Ovary (tissue), 9 donors: ENCODE data around the gene BGN. TPM values are rescaled to one million over a fixed set of nuclear protein-coding genes. Genes with fewer than 3 reads are reported as not detected.

ENCODE experiments used
- DNase-seq, 5 donors: peaks; one replicate each; pipeline ENCODE4 v3.0.0-alpha.2; 2019 to 2020
- H3K27ac ChIP-seq, 2 donors: fragments of 200-600 bp; one replicate each; pipeline versions ENCODE4 v1.5.1 to v1.8.0; 2019 to 2022
- H3K27me3 ChIP-seq: fragments of 200-600 bp; one replicate; pipeline ENCODE4 v1.8.0; 2022
- H3K36me3 ChIP-seq: fragments of 200-600 bp; sonication (generic); one replicate; pipeline ENCODE4 v1.5.1; 2019
- H3K4me1 ChIP-seq: one replicate; pipeline ENCODE4 v1.8.1; 2013; ENCODE audit warnings: mild to moderate bottlenecking, moderate library complexity; ENCODE audit not compliant: insufficient read depth
- H3K4me3 ChIP-seq: fragments of 200-600 bp; sonication (generic); one replicate; pipeline ENCODE4 v1.5.1; 2017
- H3K9me3 ChIP-seq, 2 donors: fragments of 200-600 bp in 1 of 2; sonication (generic) in 1 of 2; one replicate each; pipeline versions ENCODE4 v1.5.1 to v1.8.1; 2013 to 2019; ENCODE audit warnings: mild to moderate bottlenecking in 1 of 2, moderate library complexity in 1 of 2
- EP300 ChIP-seq: sonication (generic); formaldehyde crosslinking; IDR thresholded peaks from one replicate; pipeline ENCODE4 v1.6.1; 2017; ENCODE audit warnings: antibody characterized with exemption
- POLR2A ChIP-seq: fragments of 450-650 bp; IDR thresholded peaks from one replicate; pipeline ENCODE4 v1.6.1; 2017; ENCODE audit warnings: antibody characterized with exemption, mild to moderate bottlenecking, moderate library complexity
- WGBS, 3 donors: extraction: QIAGEN DNeasy Blood & Tissue Kit in 1 of 3; methylation state at CpG; one replicate each; pipeline versions ENCODE4 v1.1.5 to v1.1.7; 2013 to 2017; 5-methylcytosine and 5-hydroxymethylcytosine counted together
- intact Hi-C, 4 donors: fragments of 100-400 bp; cut with DNase I; formaldehyde crosslinking; loops; one replicate each; pipeline versions ENCODE4 v1.11.0 to v1.15.1; 2022 to 2023
- polyA plus RNA-seq, 2 donors: library from polyadenylated mRNA; stranded (reverse); fragments of 200-250 nt in 1 of 2; fragments of 350-450 nt in 1 of 2; fragmentation: Illumina TruSeq in 1 of 2; extraction: RNeasy Lipid Tissue Mini Kit (QIAGEN cat#74804) in 1 of 2; gene quantifications; one replicate each; pipeline ENCODE4 v1.2.3, GENCODE V29; 2013 to 2014
- total RNA-seq, 7 donors: library from RNA; depleted of rRNA in 2 of 7; stranded (reverse); fragments of >200 nt in 2 of 7; fragmentation: NEBNext Ultra II Directional in 3 of 7; extraction: Animal tissue kit (Norgen Biotek cat#: 25700) in 3 of 7; gene quantifications; one replicate each; pipeline versions ENCODE4 v1.1.0 to v1.2.4, GENCODE V29; 2016 to 2023
- TF ChIP-seq, protein P1 (sequence below), 3 donors: fragments of 450-650 bp in 2 of 3; fragments of 200-600 bp in 1 of 3; IDR thresholded peaks; one replicate each; pipeline versions ENCODE4 v1.5.1 to v1.8.0; 2016 to 2022; ENCODE audit warnings: antibody characterized with exemption in 3 of 3, mild to moderate bottlenecking in 1 of 3
- donor health status: DM: no; HTN: no; CAD: no; lungs with moderate emphysema.
- donor health status: DM: no; HTN: no; CAD: no.
- donor health status: Bipolar disorder and iron deficiency.
- donor health status: DM: yes; HTN: yes; CAD: no.
- donor health status: DM: no; HTN: no; CAD: no.
- donor health status: DM: yes; HTN: yes; CAD: no.

BGN gene
- total and polyA plus RNA-seq, 9 donors: 10.0 to 81.7 (median 48.5) TPM

DNA sequence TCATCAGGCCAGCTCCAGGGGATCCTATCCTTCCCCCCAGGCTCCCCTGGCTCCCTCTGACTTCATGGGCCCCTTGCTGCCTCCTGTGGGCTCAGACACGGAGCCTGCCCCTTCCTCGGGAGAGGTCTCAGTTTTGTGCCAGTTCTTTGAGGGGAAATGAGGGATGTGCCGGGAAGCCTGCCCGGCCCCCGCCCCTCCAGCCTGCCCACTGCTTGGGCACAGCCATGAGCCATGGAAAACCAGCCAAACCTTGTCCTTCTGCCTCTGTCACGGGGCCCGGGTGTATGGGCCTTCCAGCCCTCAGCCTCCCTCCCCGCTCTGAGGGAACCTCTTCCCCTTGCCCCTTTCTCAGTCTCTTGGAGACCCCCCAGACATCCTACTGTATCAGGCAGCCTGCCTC, 6.8 kb downstream of the BGN start:
- intact Hi-C loops: loop anchor here in 1 of 4 donors (10.0 kb wide), 1 partner anchor 467 kb away; no protein-coding TSS in a partner anchor
- TF ChIP-seq POLR2A (no peak), EP300 (no peak)
- TF ChIP-seq, protein P1, sequence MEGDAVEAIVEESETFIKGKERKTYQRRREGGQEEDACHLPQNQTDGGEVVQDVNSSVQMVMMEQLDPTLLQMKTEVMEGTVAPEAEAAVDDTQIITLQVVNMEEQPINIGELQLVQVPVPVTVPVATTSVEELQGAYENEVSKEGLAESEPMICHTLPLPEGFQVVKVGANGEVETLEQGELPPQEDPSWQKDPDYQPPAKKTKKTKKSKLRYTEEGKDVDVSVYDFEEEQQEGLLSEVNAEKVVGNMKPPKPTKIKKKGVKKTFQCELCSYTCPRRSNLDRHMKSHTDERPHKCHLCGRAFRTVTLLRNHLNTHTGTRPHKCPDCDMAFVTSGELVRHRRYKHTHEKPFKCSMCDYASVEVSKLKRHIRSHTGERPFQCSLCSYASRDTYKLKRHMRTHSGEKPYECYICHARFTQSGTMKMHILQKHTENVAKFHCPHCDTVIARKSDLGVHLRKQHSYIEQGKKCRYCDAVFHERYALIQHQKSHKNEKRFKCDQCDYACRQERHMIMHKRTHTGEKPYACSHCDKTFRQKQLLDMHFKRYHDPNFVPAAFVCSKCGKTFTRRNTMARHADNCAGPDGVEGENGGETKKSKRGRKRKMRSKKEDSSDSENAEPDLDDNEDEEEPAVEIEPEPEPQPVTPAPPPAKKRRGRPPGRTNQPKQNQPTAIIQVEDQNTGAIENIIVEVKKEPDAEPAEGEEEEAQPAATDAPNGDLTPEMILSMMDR (IDR thresholded peaks at IDR 0.05): no peak
- Histone ChIP-seq H3K4me1 (no peaks in the 10 kb centered on the region), H3K27ac (no peak overlapping the region), H3K36me3 (no peaks in the 10 kb centered on the region), H3K9me3 (no peaks in the 10 kb centered on the region), H3K4me3 (no peak overlapping the region), H3K27me3 (no peaks in the 10 kb centered on the region)
- no peak for DNase-seq
- WGBS, 3 donors: 80 to 89% (median 88%) methylated on average over 8 of the region's 8 CpGs

DNA sequence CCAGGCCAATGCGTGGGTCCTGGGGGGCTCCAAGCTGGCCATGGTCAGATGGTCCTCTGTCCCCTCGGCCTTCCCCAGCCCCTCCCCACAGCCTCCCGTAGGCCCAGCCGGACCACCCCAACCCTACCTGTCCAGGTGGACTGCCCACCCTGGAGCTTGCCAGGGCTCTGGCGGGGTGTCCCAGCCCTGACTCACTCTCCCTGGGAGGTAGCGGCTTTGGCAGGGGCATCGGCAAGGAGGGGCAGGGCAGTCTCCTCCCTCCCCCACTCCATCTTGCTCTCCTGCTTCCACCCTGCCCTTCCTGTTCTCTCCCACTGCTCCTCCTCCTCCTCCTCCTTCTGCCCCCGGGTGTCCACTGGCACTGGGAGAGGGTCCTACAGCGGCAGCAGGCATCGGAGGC, 7.4 kb downstream of the BGN start:
- no peaks in the 10 kb centered on the region for H3K27me3 ChIP-seq
- H3K27ac ChIP-seq: no peak overlapping the region
- no peaks in the 10 kb centered on the region for H3K9me3 ChIP-seq
- no peaks in the 10 kb centered on the region for H3K4me1 ChIP-seq
- DNase-seq: no peak
- TF ChIP-seq EP300 (no peak), POLR2A (no peak)
- TF ChIP-seq, protein P1 (IDR thresholded peaks at IDR 0.05): no peak
- no peaks in the 10 kb centered on the region for H3K36me3 ChIP-seq
- intact Hi-C loops: loop anchor here in 1 of 4 donors (10.0 kb wide), 1 partner anchor 467 kb away; no protein-coding TSS in a partner anchor
- H3K4me3 ChIP-seq: no peak overlapping the region
- 79 to 89% (median 80%) methylated on average over 9 to 10 of the region's 10 CpGs for WGBS, 3 donors

DNA sequence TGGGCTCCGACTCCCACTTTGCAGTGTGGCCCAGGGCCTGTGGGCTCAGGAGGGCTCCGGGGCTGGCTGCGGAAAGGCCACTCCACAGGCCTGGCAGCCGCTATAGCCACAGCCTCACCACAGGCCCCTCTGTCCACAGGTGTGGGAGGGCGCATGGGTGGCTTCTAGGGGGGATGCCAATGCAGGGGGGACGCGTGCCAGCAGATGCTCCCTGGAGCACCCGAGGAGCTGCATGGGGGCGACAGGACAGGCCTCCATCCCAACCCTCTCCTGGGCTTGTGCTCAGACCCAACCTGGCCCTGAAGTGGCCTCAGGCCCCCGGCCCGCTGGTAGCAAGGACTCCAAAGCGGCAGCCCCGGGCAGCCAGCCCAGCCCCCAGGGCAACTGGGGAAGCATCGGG, 8.0 kb downstream of the BGN start:
- intact Hi-C loops: loop anchor here in 1 of 4 donors (10.0 kb wide), 1 partner anchor 468 kb away; no protein-coding TSS in a partner anchor
- Histone ChIP-seq H3K27me3 (no peaks in the 10 kb centered on the region), H3K4me3 (no peak overlapping the region), H3K36me3 (no peaks in the 10 kb centered on the region), H3K9me3 (no peaks in the 10 kb centered on the region), H3K27ac (no peak overlapping the region), H3K4me1 (no peaks in the 10 kb centered on the region)
- 81 to 91% (median 86%) methylated on average over 14 of the region's 14 CpGs for WGBS, 3 donors
- DNase-seq: no peak
- TF ChIP-seq, protein P1 (IDR thresholded peaks at IDR 0.05): no peak
- TF ChIP-seq EP300 (no peak), POLR2A (no peak)

DNA sequence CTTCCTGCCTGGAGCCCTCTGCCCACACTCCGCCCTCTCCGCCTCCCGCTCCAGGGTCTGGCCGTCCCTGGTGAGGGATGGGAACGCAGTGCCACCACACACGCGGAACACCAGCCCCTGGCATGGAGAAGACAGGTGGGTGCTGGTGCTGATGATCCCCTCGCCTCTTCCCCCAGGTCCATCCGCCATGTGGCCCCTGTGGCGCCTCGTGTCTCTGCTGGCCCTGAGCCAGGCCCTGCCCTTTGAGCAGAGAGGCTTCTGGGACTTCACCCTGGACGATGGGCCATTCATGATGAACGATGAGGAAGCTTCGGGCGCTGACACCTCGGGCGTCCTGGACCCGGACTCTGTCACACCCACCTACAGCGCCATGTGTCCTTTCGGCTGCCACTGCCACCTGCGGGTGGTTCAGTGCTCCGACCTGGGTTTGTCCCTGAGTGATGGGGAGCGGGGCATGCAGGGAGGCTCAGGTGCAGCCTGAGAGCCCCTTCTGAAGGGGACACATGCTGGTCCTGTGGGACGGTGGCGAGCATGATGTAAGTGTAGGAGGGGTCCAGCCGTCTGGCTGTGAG, 9.8 kb downstream of the BGN start:
- no peak overlapping the region for H3K27ac ChIP-seq
- TF ChIP-seq POLR2A (no peak), EP300 (no peak)
- TF ChIP-seq, protein P1 (IDR thresholded peaks at IDR 0.05): no peak
- 83 to 84% (median 83%) methylated on average over 26 of the region's 26 CpGs for WGBS, 3 donors
- no peak overlapping the region for H3K4me3 ChIP-seq
- intact Hi-C loops: loop anchor here in 2 of 4 donors (5.0 to 10.0 kb wide), 2 partner anchors 470 to 472 kb away; no protein-coding TSS in a partner anchor
- H3K27me3 ChIP-seq: no peaks in the 10 kb centered on the region
- H3K36me3 ChIP-seq: no peaks in the 10 kb centered on the region
- no peaks in the 10 kb centered on the region for H3K4me1 ChIP-seq
- H3K9me3 ChIP-seq: no peaks in the 10 kb centered on the region
- no peak for DNase-seq
